Measurements from ENCODE around the gene ZDHHC12.

Gene ZDHHC12, protein sequence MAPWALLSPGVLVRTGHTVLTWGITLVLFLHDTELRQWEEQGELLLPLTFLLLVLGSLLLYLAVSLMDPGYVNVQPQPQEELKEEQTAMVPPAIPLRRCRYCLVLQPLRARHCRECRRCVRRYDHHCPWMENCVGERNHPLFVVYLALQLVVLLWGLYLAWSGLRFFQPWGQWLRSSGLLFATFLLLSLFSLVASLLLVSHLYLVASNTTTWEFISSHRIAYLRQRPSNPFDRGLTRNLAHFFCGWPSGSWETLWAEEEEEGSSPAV

DNA sequence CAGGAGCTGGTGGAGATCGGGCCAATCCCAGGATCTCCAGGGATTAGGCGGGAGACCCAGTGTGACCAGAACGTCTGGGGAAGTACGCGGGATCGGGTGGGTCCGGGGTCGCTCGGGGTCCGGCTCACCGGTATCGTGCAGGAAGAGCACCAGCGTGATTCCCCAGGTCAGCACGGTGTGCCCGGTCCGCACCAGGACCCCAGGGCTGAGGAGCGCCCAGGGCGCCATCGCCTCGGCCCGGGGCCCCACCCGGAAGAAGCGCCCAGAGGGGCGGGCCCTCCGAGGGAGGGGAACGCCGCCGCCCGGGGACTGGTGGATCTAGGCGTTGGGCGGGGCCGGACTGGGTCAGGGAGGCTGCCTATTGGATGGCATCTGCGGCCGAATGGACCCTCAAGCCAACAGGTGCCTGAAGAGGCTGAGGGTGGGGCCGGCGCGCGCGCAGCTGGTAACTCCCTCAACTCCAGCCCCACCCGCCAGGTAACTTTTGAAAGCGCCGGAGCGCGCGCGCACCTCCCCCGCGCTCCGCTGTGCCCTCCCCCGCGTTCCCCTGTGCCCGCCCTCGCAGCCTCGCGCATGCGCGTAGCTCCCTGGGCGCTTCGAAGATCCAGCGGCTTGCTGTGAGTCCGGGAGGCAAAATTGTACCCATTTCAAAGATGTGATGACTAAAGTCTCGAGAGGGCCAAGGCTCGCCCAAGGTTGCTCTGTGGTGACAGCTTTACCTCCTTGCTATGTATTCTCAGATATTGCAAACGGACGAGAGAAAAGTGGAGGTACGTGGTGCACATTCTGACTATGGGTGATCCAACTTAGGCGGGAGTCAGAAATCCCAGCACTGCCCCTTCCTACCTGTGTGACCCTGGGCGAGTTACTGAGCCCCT lies at the start of gene ZDHHC12:
Gene ZDHHC12, minus strand, starts transcription at position 262 of the 878 bp plus-strand sequence. Its CDS starts 34 bp downstream, at position 228.
- TF ChIP-seq, protein P1, sequence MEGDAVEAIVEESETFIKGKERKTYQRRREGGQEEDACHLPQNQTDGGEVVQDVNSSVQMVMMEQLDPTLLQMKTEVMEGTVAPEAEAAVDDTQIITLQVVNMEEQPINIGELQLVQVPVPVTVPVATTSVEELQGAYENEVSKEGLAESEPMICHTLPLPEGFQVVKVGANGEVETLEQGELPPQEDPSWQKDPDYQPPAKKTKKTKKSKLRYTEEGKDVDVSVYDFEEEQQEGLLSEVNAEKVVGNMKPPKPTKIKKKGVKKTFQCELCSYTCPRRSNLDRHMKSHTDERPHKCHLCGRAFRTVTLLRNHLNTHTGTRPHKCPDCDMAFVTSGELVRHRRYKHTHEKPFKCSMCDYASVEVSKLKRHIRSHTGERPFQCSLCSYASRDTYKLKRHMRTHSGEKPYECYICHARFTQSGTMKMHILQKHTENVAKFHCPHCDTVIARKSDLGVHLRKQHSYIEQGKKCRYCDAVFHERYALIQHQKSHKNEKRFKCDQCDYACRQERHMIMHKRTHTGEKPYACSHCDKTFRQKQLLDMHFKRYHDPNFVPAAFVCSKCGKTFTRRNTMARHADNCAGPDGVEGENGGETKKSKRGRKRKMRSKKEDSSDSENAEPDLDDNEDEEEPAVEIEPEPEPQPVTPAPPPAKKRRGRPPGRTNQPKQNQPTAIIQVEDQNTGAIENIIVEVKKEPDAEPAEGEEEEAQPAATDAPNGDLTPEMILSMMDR (IDR thresholded peaks at IDR 0.05; ENCODE audit: insufficient read depth, low read depth, low read length, missing control alignments), result no peak
- peak within 1 kb of the TSS; percentile 76 for H3K4me3 ChIP-seq (ENCODE audit: low read depth, low read length)
- DNase-seq (ENCODE audit: low read depth), result peak; percentile 100

DNA sequence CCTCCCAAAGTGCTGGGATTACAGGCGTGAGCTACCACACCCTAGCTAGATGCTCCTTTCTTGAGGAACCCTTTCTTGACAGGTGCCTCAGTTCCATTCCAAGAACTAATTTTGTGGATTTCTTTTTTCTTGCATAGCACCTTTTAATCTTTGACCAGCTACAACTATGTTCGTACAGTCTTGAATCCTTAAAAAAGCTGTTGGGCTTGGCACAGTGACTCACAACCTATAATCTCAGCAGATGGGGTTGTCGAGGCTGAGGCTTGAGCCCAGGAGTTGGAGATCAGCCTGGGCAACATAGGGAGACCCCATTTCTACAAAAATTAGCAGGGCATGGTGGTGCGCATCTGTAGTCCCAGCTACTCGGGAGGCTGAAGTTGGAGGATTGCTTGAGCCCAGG lies 49.1 kb upstream of the ZDHHC12 start:
- TF ChIP-seq, protein P1 (IDR thresholded peaks at IDR 0.05; ENCODE audit: insufficient read depth, low read depth, low read length, missing control alignments), result no peak
- H3K4me3 ChIP-seq (ENCODE audit: low read depth, low read length), result no peak overlapping the region
- no peak for DNase-seq (ENCODE audit: low read depth)

DNA sequence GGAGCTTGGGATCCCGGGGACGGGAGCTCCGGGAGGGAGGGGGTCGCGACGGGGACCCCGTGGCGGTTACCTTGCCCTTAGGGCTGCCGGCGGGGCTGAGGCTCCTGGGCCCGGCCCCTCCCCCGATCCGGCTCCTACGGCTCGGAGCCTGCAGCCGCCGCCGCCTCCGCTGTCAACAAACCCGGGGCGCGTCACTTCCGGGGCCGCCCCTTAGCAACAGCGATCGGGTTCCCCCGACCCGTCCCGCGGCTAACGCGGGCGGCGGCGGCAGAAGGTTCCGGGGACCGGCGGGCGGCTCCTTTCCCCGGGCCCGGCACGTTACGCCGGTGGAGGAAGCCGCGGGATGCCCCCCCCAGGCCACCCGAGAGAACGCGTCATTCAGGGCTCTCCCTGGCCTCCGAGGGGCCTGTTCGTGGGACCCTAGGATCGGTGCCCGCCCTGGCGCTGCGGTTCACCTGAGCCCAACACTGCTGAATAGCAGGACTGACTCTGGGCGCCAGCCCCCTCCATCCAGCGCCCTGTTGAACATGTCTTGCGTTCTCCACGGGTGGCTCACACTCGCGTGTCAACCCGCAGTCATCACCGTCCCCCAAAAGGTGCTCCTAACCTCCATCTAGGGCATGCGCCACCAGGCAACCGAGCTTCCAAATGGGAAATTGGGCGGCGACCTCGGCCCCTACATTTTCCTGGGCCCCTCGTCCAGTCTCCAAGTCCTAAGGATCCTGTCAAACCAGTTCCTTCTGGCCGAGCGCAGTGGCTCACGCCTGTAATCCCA lies 48.0 kb upstream of the ZDHHC12 start, which contains the start of gene ZER1:
Gene ZER1, minus strand, starts transcription at position 183 of the 775 bp plus-strand sequence. CDS start 16,362 bp downstream, outside the sequence.
- peak within 1 kb of the TSS; percentile 77 for H3K4me3 ChIP-seq (ENCODE audit: low read depth, low read length)
- DNase-seq (ENCODE audit: low read depth), result peak; percentile 94

DNA sequence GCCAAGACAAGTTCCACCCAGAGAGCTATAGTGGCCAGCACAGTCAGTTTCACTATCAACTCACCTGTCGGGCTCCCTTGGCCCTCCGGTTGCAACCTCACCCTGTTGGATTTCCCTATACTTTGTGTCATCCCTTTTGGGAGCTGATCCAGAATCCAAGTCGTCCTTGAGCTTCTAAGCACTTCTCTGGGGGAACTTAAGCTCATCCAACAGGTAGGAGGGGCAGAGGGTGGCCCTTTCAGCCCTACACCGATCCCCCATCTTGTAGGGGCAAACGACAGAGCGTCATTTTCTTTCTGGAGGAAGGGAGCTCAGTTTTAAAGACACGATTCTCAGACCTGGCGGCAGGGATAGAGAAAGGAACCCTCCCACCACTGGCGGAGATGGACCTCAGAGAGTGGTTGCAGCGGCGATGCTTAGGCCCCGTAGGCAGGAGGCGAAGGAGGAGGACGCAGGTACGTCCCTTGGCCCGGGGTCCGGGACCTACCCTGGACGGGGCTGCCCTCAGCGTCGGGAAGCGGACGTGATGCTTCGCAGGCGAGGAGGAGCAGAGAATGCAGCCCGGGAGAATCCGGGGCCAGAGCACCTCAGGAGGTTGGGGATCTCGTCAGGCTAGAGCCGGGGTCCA lies 47.3 kb upstream of the ZDHHC12 start:
- peak overlapping the region; percentile 77 for H3K4me3 ChIP-seq (ENCODE audit: low read depth, low read length)
- peak; percentile 20 for DNase-seq (ENCODE audit: low read depth)
- TF ChIP-seq, protein P1 (IDR thresholded peaks at IDR 0.05; ENCODE audit: insufficient read depth, low read depth, low read length, missing control alignments), result no peak

More for the DNA sequence above, 48.0 kb upstream of the ZDHHC12 start, which contains the start of gene ZER1:
- TF ChIP-seq, protein P1 (IDR thresholded peaks at IDR 0.05; ENCODE audit: insufficient read depth, low read depth, low read length, missing control alignments), result no peak

DNA sequence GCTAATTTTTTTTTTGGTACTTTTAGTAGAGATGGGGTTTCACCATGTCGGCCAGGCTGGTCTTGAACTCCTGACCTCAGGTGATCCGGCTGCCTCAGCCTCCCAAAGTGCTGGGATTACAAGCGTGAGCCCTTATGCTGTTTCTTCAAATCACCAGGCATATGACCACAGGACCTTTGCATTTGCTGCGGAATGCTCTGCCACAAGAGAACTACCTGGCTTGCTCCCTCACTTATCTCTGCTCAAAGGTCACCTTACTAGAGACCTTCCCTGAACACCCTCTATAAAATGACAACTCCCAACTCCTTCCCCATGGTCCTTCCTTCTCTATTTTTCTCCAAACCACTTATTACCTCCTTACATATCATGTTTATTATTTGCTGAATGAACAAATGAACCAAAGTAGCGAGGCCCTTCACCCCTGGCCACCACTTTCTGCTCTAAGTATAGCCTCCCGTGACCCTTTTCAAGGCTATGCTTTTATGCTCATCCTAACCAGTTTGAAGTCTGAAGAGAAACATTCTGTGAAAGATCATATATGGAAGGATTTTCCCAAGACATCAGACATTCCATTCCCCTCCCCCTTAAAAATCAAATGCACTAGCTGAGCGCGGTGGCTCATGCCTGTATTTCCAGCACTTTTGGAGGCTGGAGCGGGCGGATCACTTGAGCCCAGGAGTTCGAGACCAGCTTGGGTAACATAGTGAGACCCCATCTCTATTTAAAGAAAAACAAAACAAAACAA lies 46.5 kb upstream of the ZDHHC12 start:
- no peak for DNase-seq (ENCODE audit: low read depth)
- H3K4me3 ChIP-seq (ENCODE audit: low read depth, low read length), result peak overlapping the region; percentile 77
- TF ChIP-seq, protein P1 (IDR thresholded peaks at IDR 0.05; ENCODE audit: insufficient read depth, low read depth, low read length, missing control alignments), result no peak

Measured in GM12865 (cell line).